Small intestine (tissue), 7 donors: ENCODE measurements around the gene ARRDC3. TPM values are rescaled to one million over a fixed set of nuclear protein-coding genes. Genes with fewer than 3 reads are reported as not detected.
A peak's percentile ranks its signal among the peaks of the same experiment; 100 is the strongest.

Experiments used
- DNase-seq, 2 donors: peaks; one replicate each; pipeline versions ENCODE4 v3.0.0 to v3.0.0-alpha.2; 2013
- FAIRE-seq: peaks from 2 replicates; lab custom pipeline; 2012; peaks lifted over from hg19 to GRCh38; lab: Jason Lieb, UNC
- H3K27ac ChIP-seq, 3 donors: one replicate each; pipeline ENCODE4 v1.5.1; 2013; ENCODE audit warnings: low read length in 2 of 3, mild to moderate bottlenecking in 2 of 3, control low read depth in 1 of 3, inconsistent platforms in 1 of 3, low read depth in 1 of 3, moderate library complexity in 1 of 3
- H3K27me3 ChIP-seq, 3 donors: one replicate each; pipeline ENCODE4 v1.6.1; 2013; ENCODE audit warnings: low read length in 3 of 3, inconsistent platforms in 1 of 3; ENCODE audit not compliant: control insufficient read depth in 3 of 3, insufficient read depth in 3 of 3
- H3K36me3 ChIP-seq, 3 donors: one replicate each; pipeline ENCODE4 v1.6.1; 2013; ENCODE audit warnings: low read length in 3 of 3, inconsistent platforms in 1 of 3, low read depth in 1 of 3, mild to moderate bottlenecking in 1 of 3, moderate library complexity in 1 of 3; ENCODE audit not compliant: control insufficient read depth in 3 of 3, insufficient read depth in 2 of 3
- H3K4me1 ChIP-seq, 3 donors: one replicate each; pipeline ENCODE4 v1.6.1; 2013; ENCODE audit warnings: low read length in 2 of 3, inconsistent platforms in 1 of 3, low read depth in 1 of 3, mild to moderate bottlenecking in 1 of 3, moderate library complexity in 1 of 3; ENCODE audit not compliant: control insufficient read depth in 3 of 3, insufficient read depth in 2 of 3
- H3K4me3 ChIP-seq, 3 donors: one replicate each; pipeline ENCODE4 v1.5.1; 2013; ENCODE audit warnings: low read length in 3 of 3, control low read depth in 1 of 3, inconsistent platforms in 1 of 3, low read depth in 1 of 3, mild to moderate bottlenecking in 1 of 3, moderate library complexity in 1 of 3
- H3K9me3 ChIP-seq, 2 donors: one replicate each; pipeline ENCODE4 v1.6.1; 2013; ENCODE audit warnings: low read depth in 1 of 2, low read length in 1 of 2; ENCODE audit not compliant: control insufficient read depth in 2 of 2, insufficient read depth in 1 of 2
- WGBS, 3 donors: extraction: QIAGEN DNeasy Blood & Tissue Kit; methylation state at CpG; one replicate each; pipeline ENCODE4 v1.1.7; 2013; 5-methylcytosine and 5-hydroxymethylcytosine counted together
- polyA plus RNA-seq, 4 donors: library from polyadenylated mRNA; stranded (reverse) in 3 of 4; unstranded in 1 of 4; fragments of 200-250 nt in 3 of 4; fragments of 120-200 nt in 1 of 4; gene quantifications; one replicate each; pipeline versions ENCODE4 v1.2.1 to v1.2.3, GENCODE V29; 2013
- donor health status: healthy with polysubstance abuse.
- donor health status: control.
- donor health status: control.
- donor health status: Bipolar disorder and iron deficiency.
- donor health status: healthy.

Gene ARRDC3
- polyA plus RNA-seq, 4 donors = 1.8 to 36.5 (median 7.5) TPM

GRCh38 chr5:91381774-91382359 lies 1.2 kb downstream of the ARRDC3 start:
- Histone ChIP-seq H3K4me3 (peak overlapping the region; percentile 59 to 93 (median 78)), H3K36me3 (no peaks in the 10 kb centered on the region), H3K9me3 (no peaks in the 10 kb centered on the region), H3K4me1 (no peaks in the 10 kb centered on the region), H3K27me3 (no peaks in the 10 kb centered on the region), H3K27ac (peak overlapping the region; percentile 80 to 100 (median 99))
- DNase-seq (peak; percentile 66 to 92), FAIRE-seq (no peak)
- 0% methylated on average over 10 of the region's 10 CpGs for WGBS, 3 donors

GRCh38 chr5:91381239-91381773 lies 1.8 kb downstream of the ARRDC3 start:
- FAIRE-seq (no peak), DNase-seq (no peak)
- Histone ChIP-seq H3K27ac (peak overlapping the region; percentile 86 to 100 (median 99)), H3K9me3 (no peaks in the 10 kb centered on the region), H3K4me3 (peak overlapping the region; percentile 74 to 93 (median 78)), H3K36me3 (peaks cover 0 to 3% (median 0%) of the 10 kb centered on the region in 3 donors), H3K4me1 (no peaks in the 10 kb centered on the region), H3K27me3 (no peaks in the 10 kb centered on the region)
- 0% methylated on average over 6 of the region's 6 CpGs for WGBS, 3 donors

GRCh38 chr5:91380491-91381238 lies 2.5 kb downstream of the ARRDC3 start:
- no peaks in the 10 kb centered on the region for H3K4me1 ChIP-seq
- peak overlapping the region; percentile 92 to 100 (median 99) for H3K27ac ChIP-seq
- DNase-seq (peak; percentile 99), FAIRE-seq (no peak)
- WGBS, 3 donors = 0% methylated on average over 41 to 42 of the region's 42 CpGs
- no peaks in the 10 kb centered on the region for H3K9me3 ChIP-seq
- peak overlapping the region; percentile 74 to 93 (median 78) for H3K4me3 ChIP-seq
- H3K36me3 ChIP-seq = peaks cover 0 to 3% (median 0%) of the 10 kb centered on the region in 3 donors
- H3K27me3 ChIP-seq = no peaks in the 10 kb centered on the region

GRCh38 chr5:91379914-91380490 lies 3.1 kb downstream of the ARRDC3 start:
- Histone ChIP-seq H3K4me1 (no peaks in the 10 kb centered on the region), H3K9me3 (no peaks in the 10 kb centered on the region), H3K27me3 (no peaks in the 10 kb centered on the region), H3K4me3 (peak overlapping the region; percentile 74 to 93 (median 78)), H3K27ac (peak overlapping the region; percentile 92 to 100 (median 99)), H3K36me3 (peaks cover 0 to 3% (median 0%) of the 10 kb centered on the region in 3 donors)
- FAIRE-seq = no peak
- peak; percentile 94 to 99 for DNase-seq
- 0% methylated on average over 37 to 65 of the region's 65 CpGs for WGBS, 3 donors

GRCh38 chr5:91379246-91379913 lies 3.7 kb downstream of the ARRDC3 start:
- DNase-seq (peak in 1 of 2 donors; percentile 13), FAIRE-seq (peak; percentile 61)
- Histone ChIP-seq H3K4me1 (no peaks in the 10 kb centered on the region), H3K9me3 (no peaks in the 10 kb centered on the region), H3K27me3 (no peaks in the 10 kb centered on the region), H3K4me3 (peak overlapping the region; percentile 49 to 78 (median 71)), H3K36me3 (peaks cover 0 to 9% (median 0%) of the 10 kb centered on the region in 3 donors), H3K27ac (peak overlapping the region; percentile 92 to 99 (median 99))
- 0 to 2% (median 1%) methylated on average over 12 of the region's 12 CpGs for WGBS, 3 donors

- 21 to 31% (median 30%) methylated on average over 5 of the region's 5 CpGs for WGBS, 3 donors
- DNase-seq = peak; percentile 7 to 25
- no peak for FAIRE-seq
- H3K27me3 ChIP-seq = no peaks in the 10 kb centered on the region
- H3K4me3 ChIP-seq = peak overlapping the region in 1 of 3 donors; percentile 11
- H3K9me3 ChIP-seq = no peaks in the 10 kb centered on the region
- H3K36me3 ChIP-seq = peaks cover 0 to 10% (median 2%) of the 10 kb centered on the region in 3 donors
- H3K4me1 ChIP-seq = no peaks in the 10 kb centered on the region
- H3K27ac ChIP-seq = peak overlapping the region in 2 of 3 donors; percentile 4 to 99
Measured at GRCh38 chr5:91378752-91379211, 4.3 kb downstream of the ARRDC3 start.

GRCh38 chr5:91374893-91375520 lies 8.1 kb downstream of the ARRDC3 start:
- DNase-seq (no peak), FAIRE-seq (peak; percentile 30)
- no peaks in the 10 kb centered on the region for H3K4me1 ChIP-seq
- H3K36me3 ChIP-seq = peaks cover 4 to 10% (median 7%) of the 10 kb centered on the region in 3 donors
- H3K27me3 ChIP-seq = no peaks in the 10 kb centered on the region
- WGBS, 3 donors = 91 to 94% (median 94%) methylated on average over 6 of the region's 6 CpGs
- H3K4me3 ChIP-seq = no peak overlapping the region
- no peak overlapping the region for H3K27ac ChIP-seq
- H3K9me3 ChIP-seq = no peaks in the 10 kb centered on the region
